ENCODE results near the gene FTSJ3. TPM values are rescaled to one million over a fixed set of nuclear protein-coding genes. Genes with fewer than 3 reads are reported as not detected.

The FTSJ3 gene
- total RNA-seq, 1 donor from 2014 or later: 37.4 TPM

DNA sequence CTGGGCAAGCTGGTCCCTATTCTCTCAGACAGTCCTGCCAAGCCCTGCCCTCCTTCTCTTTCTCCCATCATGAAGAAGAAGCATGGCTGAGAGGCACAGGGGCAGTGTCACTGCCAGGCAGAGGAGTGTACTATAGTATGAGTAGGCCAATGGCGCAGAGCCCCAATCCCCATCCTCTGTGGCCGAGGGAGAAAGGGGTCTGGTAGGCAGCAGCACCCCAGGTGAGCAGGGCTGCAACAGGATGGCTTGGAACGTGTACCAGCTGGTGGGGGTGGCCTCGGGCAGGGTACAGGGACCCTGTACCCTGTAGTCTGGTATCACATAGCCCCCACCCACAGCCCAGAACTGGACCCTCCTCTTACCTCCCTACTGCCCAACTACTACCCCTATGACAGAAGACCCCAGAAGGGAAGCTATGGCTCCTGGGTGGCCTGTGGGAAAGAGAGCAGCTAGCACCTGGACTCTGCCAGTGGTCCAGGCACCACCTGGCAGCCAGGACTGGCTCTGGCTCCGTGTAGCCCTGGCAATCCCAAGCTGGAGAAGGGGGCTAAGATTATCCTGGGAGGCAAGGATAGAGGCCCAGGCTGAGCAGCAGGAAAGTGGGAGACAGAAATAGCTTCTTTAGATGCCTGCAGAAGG lies 10.6 kb upstream of the FTSJ3 start:
- ATAC-seq (no peak), DNase-seq (no peak)
- Histone ChIP-seq H3K27ac (peak overlapping the region; percentile 90), H3K27me3 (ENCODE audit: low read depth) (no peaks in the 10 kb centered on the region), H3K36me3 (peaks cover 49% of the 10 kb centered on the region), H3K4me3 (peak overlapping the region; percentile 10), H3K9me3 (no peaks in the 10 kb centered on the region), H3K4me1 (peaks cover 54% of the 10 kb centered on the region)
- TF ChIP-seq, protein P1, sequence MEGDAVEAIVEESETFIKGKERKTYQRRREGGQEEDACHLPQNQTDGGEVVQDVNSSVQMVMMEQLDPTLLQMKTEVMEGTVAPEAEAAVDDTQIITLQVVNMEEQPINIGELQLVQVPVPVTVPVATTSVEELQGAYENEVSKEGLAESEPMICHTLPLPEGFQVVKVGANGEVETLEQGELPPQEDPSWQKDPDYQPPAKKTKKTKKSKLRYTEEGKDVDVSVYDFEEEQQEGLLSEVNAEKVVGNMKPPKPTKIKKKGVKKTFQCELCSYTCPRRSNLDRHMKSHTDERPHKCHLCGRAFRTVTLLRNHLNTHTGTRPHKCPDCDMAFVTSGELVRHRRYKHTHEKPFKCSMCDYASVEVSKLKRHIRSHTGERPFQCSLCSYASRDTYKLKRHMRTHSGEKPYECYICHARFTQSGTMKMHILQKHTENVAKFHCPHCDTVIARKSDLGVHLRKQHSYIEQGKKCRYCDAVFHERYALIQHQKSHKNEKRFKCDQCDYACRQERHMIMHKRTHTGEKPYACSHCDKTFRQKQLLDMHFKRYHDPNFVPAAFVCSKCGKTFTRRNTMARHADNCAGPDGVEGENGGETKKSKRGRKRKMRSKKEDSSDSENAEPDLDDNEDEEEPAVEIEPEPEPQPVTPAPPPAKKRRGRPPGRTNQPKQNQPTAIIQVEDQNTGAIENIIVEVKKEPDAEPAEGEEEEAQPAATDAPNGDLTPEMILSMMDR (IDR thresholded peaks at IDR 0.05): no peak
- intact Hi-C loops (cut with DNase I): no loop called here

DNA sequence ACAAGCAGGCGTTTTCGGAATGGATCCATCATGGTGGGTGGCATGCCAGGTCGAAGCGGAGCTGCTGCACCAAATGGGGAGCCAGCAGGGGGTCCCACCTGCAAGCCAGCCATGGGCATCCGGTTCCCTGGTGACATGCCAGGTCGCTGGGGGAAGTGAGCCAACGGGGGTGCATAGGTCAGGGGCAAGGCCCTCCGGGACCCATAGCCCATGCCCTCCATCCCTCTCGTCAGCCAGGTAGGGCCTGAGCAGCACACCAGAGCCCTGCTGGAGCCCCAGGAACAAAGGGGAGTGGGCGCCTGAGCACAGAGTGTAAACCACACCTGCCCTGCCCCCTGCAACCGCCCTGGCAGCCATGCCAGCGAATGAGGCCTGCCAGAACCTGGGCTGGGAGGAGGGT lies 10.0 kb upstream of the FTSJ3 start:
- H3K4me3 ChIP-seq: no peak overlapping the region
- intact Hi-C loops (cut with DNase I): no loop called here
- DNase-seq (no peak), ATAC-seq (no peak)
- H3K4me1 ChIP-seq: peaks cover 54% of the 10 kb centered on the region
- peak overlapping the region; percentile 90 for H3K27ac ChIP-seq
- H3K9me3 ChIP-seq: no peaks in the 10 kb centered on the region
- peaks cover 55% of the 10 kb centered on the region for H3K36me3 ChIP-seq
- H3K27me3 ChIP-seq (ENCODE audit: low read depth): no peaks in the 10 kb centered on the region
- TF ChIP-seq, protein P1 (IDR thresholded peaks at IDR 0.05): no peak

DNA sequence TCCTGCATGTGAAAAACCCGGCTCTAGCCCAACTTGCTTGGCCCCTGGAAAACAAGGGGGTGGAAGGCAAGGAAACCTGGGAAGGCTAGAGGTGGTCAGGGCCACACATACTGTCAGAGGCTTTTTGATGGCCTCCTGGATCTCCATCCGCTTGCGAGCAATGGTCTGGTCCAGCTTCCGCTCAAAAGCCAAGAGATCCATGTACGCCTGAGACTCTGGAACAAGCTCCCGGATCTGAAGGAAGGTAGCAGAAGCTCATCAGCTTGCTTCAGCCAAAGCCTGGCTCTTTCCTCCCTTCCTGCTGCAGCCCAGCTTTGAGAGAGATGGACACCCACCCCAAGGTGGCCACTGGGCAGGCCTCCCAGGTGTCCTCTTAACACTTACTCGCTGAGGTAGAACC lies 9.3 kb upstream of the FTSJ3 start:
- intact Hi-C loops (cut with DNase I): no loop called here
- peaks cover 54% of the 10 kb centered on the region for H3K4me1 ChIP-seq
- TF ChIP-seq, protein P1 (IDR thresholded peaks at IDR 0.05): no peak
- H3K4me3 ChIP-seq: no peak overlapping the region
- H3K27ac ChIP-seq: peak overlapping the region; percentile 90
- H3K27me3 ChIP-seq (ENCODE audit: low read depth): no peaks in the 10 kb centered on the region
- no peak for ATAC-seq
- H3K9me3 ChIP-seq: no peaks in the 10 kb centered on the region
- no peak for DNase-seq
- peaks cover 61% of the 10 kb centered on the region for H3K36me3 ChIP-seq

GRCh38 chr17:63835167-63835720 lies 7.8 kb upstream of the FTSJ3 start:
- ATAC-seq (no peak), DNase-seq (no peak)
- no peaks in the 10 kb centered on the region for H3K27me3 ChIP-seq (ENCODE audit: low read depth)
- peaks cover 40% of the 10 kb centered on the region for H3K4me1 ChIP-seq
- H3K4me3 ChIP-seq: no peak overlapping the region
- H3K36me3 ChIP-seq: peaks cover 77% of the 10 kb centered on the region
- intact Hi-C loops (cut with DNase I): no loop called here
- H3K27ac ChIP-seq: peak overlapping the region; percentile 62
- H3K9me3 ChIP-seq: no peaks in the 10 kb centered on the region
- TF ChIP-seq, protein P1 (IDR thresholded peaks at IDR 0.05): no peak

- Histone ChIP-seq H3K9me3 (no peaks in the 10 kb centered on the region), H3K4me3 (no peak overlapping the region), H3K27me3 (ENCODE audit: low read depth) (no peaks in the 10 kb centered on the region), H3K36me3 (peaks cover 84% of the 10 kb centered on the region), H3K4me1 (peaks cover 35% of the 10 kb centered on the region), H3K27ac (peak overlapping the region; percentile 62)
- DNase-seq: peak; percentile 66
- intact Hi-C loops (cut with DNase I): no loop called here
- peak; percentile 47 to 48 for ATAC-seq
- TF ChIP-seq, protein P1 (IDR thresholded peaks at IDR 0.05): peak; percentile 45
These were observed 7.1 kb upstream of the FTSJ3 start for GRCh38 chr17:63834431-63835166.
